Lower leg skin (tissue), 4 donors: Measurements from ENCODE around the gene TRAPPC12. TPM values are rescaled to one million over a fixed set of nuclear protein-coding genes. Genes with fewer than 3 reads are reported as not detected.
"Not testable (repeated sequence)": the region's sequence is repeated elsewhere in the genome, so short reads cannot be mapped to it uniquely, and the experiment has no call there.

Experiments
- DNase-seq, 2 donors: peaks; one replicate each; pipeline ENCODE4 v3.0.0-alpha.2; 2019; ENCODE audit warnings: low spot score in 2 of 2
- H3K4me3 ChIP-seq: fragments of 200-600 bp; sonication (generic); 2 replicates; pipeline ENCODE4 v1.5.1; 2017; ENCODE audit warnings: mild to moderate bottlenecking, low read depth; ENCODE audit not compliant: poor library complexity, severe bottlenecking
- CTCF ChIP-seq, 3 donors: fragments of 450-650 bp; IDR thresholded peaks; one replicate each; pipeline ENCODE4 v1.5.1; 2016; ENCODE audit warnings: antibody characterized with exemption in 3 of 3, mild to moderate bottlenecking in 3 of 3, moderate library complexity in 2 of 3
- POLR2A ChIP-seq, 2 donors: fragments of 450-650 bp; IDR thresholded peaks; one replicate each; pipeline ENCODE4 v1.6.1; 2016 to 2017; ENCODE audit warnings: antibody characterized with exemption in 2 of 2, mild to moderate bottlenecking in 1 of 2, moderate library complexity in 1 of 2
- WGBS, 2 donors: methylation state at CpG; one replicate each; pipeline ENCODE4 v1.1.5; 2018; 5-methylcytosine and 5-hydroxymethylcytosine counted together
- intact Hi-C: fragments of 100-400 bp; cut with DNase I; formaldehyde crosslinking; loops from one replicate; pipeline ENCODE4 v1.15.0; 2023; ENCODE audit warnings: low total_unique reads
- total RNA-seq, 4 donors: library from RNA; depleted of rRNA; stranded (reverse); fragments of >200 nt; gene quantifications; one replicate each; pipeline ENCODE4 v1.1.0, GENCODE V29; 2016

The TRAPPC12 gene
- total RNA-seq, 4 donors from 2014 or later, result 79.4 to 139 (median 121) TPM

GRCh38 chr2:3443506-3444084, 64.1 kb downstream of the TRAPPC12 start:
- WGBS, 2 donors, result 82 to 85% methylated on average over 18 of the region's 18 CpGs
- H3K4me3 ChIP-seq, result no peak overlapping the region
- TF ChIP-seq POLR2A (IDR thresholded peaks at IDR 0.05), result no peak
- TF ChIP-seq CTCF (IDR thresholded peaks at IDR 0.05), result no peak
- DNase-seq, result no peak
- intact Hi-C loops, result no loop called here

- intact Hi-C loops, result no loop called here
Measured at GRCh38 chr2:3445891-3446290, 66.4 kb downstream of the TRAPPC12 start.

GRCh38 chr2:3446381-3446780, 66.9 kb downstream of the TRAPPC12 start:
- intact Hi-C loops, result no loop called here
- 94 to 98% methylated on average over 10 of the region's 10 CpGs for WGBS, 2 donors

More at GRCh38 chr2:3445891-3446290, 66.4 kb downstream of the TRAPPC12 start:
- TF ChIP-seq CTCF (IDR thresholded peaks at IDR 0.05), result no peak
- no peak for TF ChIP-seq POLR2A (IDR thresholded peaks at IDR 0.05)
- WGBS, 2 donors, result 92 to 94% methylated on average over 11 of the region's 11 CpGs
- H3K4me3 ChIP-seq, result no peak overlapping the region
- DNase-seq, result no peak

GRCh38 chr2:3447186-3447585, 67.7 kb downstream of the TRAPPC12 start:
- WGBS, 2 donors, result 93 to 94% methylated on average over 6 of the region's 6 CpGs
- DNase-seq, intact Hi-C loops, H3K4me3 ChIP-seq: not testable (repeated sequence)

More at GRCh38 chr2:3446381-3446780, 66.9 kb downstream of the TRAPPC12 start:
- no peak for TF ChIP-seq POLR2A (IDR thresholded peaks at IDR 0.05)
- no peak for TF ChIP-seq CTCF (IDR thresholded peaks at IDR 0.05)
- H3K4me3 ChIP-seq, result no peak overlapping the region
- no peak for DNase-seq

- no peak overlapping the region for H3K4me3 ChIP-seq
- peak in 1 of 2 donors; percentile 76 for DNase-seq
- intact Hi-C loops, result no loop called here
- TF ChIP-seq CTCF (IDR thresholded peaks at IDR 0.05), result no peak
- TF ChIP-seq POLR2A (IDR thresholded peaks at IDR 0.05), result no peak
- WGBS, 2 donors, result 69 to 71% methylated on average over 9 of the region's 9 CpGs
Measured at GRCh38 chr2:3447789-3448317, 68.4 kb downstream of the TRAPPC12 start.

GRCh38 chr2:3448441-3448911, 69.0 kb downstream of the TRAPPC12 start:
- 76 to 80% methylated on average over 35 of the region's 35 CpGs for WGBS, 2 donors
- intact Hi-C loops, H3K4me3 ChIP-seq: not testable (repeated sequence)
- peak in 1 of 2 donors; percentile 84 for DNase-seq

- 83% methylated on average over 13 of the region's 13 CpGs for WGBS, 2 donors
- intact Hi-C loops, result no loop called here
- no peak for DNase-seq
- no peak overlapping the region for H3K4me3 ChIP-seq
- no peak for TF ChIP-seq POLR2A (IDR thresholded peaks at IDR 0.05)
- no peak for TF ChIP-seq CTCF (IDR thresholded peaks at IDR 0.05)
Measured at GRCh38 chr2:3449086-3449485, 69.6 kb downstream of the TRAPPC12 start.
